ENCODE results near the gene SEMA5B. TPM values are rescaled to one million over a fixed set of nuclear protein-coding genes. Genes with fewer than 3 reads are reported as not detected.

Gene SEMA5B
- total RNA-seq, 3 donors from 2014 or later, result 0.34 to 0.89 (median 0.35) TPM

GRCh38 chr3:122974764-122975162, 52.8 kb downstream of the SEMA5B start:
- Histone ChIP-seq H3K36me3 (ENCODE audit: low read depth) (no peaks in the 10 kb centered on the region), H3K9me3 (no peaks in the 10 kb centered on the region), H3K4me1 (ENCODE audit: low read depth) (no peaks in the 10 kb centered on the region), H3K4me3 (no peak overlapping the region)
- ATAC-seq (no peak), DNase-seq (no peak)
- intact Hi-C loops (cut with DNase I, micrococcal nuclease), result no loop called here
- no peak for TF ChIP-seq CTCF (IDR thresholded peaks at IDR 0.05)

GRCh38 chr3:122973893-122974615, 53.5 kb downstream of the SEMA5B start:
- ATAC-seq, result no peak
- DNase-seq, result no peak
- H3K4me1 ChIP-seq (ENCODE audit: low read depth), result no peaks in the 10 kb centered on the region
- no peaks in the 10 kb centered on the region for H3K9me3 ChIP-seq
- intact Hi-C loops (cut with DNase I, micrococcal nuclease), result no loop called here
- no peak overlapping the region for H3K4me3 ChIP-seq
- no peaks in the 10 kb centered on the region for H3K36me3 ChIP-seq (ENCODE audit: low read depth)
- TF ChIP-seq CTCF (IDR thresholded peaks at IDR 0.05), result no peak

GRCh38 chr3:122972141-122972540, 55.4 kb downstream of the SEMA5B start:
- no peaks in the 10 kb centered on the region for H3K4me1 ChIP-seq (ENCODE audit: low read depth)
- TF ChIP-seq CTCF (IDR thresholded peaks at IDR 0.05), result no peak
- intact Hi-C loops (cut with DNase I, micrococcal nuclease), result no loop called here
- ATAC-seq, result no peak
- DNase-seq, result no peak
- H3K4me3 ChIP-seq, result no peak overlapping the region
- H3K36me3 ChIP-seq (ENCODE audit: low read depth), result no peaks in the 10 kb centered on the region
- H3K9me3 ChIP-seq, result no peaks in the 10 kb centered on the region

GRCh38 chr3:122969585-122970469, 57.7 kb downstream of the SEMA5B start:
- no peak for DNase-seq
- no peaks in the 10 kb centered on the region for H3K4me1 ChIP-seq (ENCODE audit: low read depth)
- H3K9me3 ChIP-seq, result no peaks in the 10 kb centered on the region
- no peak for ATAC-seq
- H3K36me3 ChIP-seq (ENCODE audit: low read depth), result no peaks in the 10 kb centered on the region
- H3K4me3 ChIP-seq, result no peak overlapping the region
- intact Hi-C loops (cut with DNase I, micrococcal nuclease), result no loop called here
- TF ChIP-seq CTCF (IDR thresholded peaks at IDR 0.05), result no peak

GRCh38 chr3:122967765-122968164, 59.8 kb downstream of the SEMA5B start:
- ATAC-seq, result no peak
- no peak overlapping the region for H3K4me3 ChIP-seq
- no peaks in the 10 kb centered on the region for H3K36me3 ChIP-seq (ENCODE audit: low read depth)
- H3K4me1 ChIP-seq (ENCODE audit: low read depth), result no peaks in the 10 kb centered on the region
- no peak for TF ChIP-seq CTCF (IDR thresholded peaks at IDR 0.05)
- intact Hi-C loops (cut with DNase I, micrococcal nuclease), result no loop called here
- DNase-seq, result no peak
- H3K9me3 ChIP-seq, result no peaks in the 10 kb centered on the region
